SH-SY5Y (cell line): ENCODE results near the gene ESRRB.
A peak's percentile ranks its signal among the peaks of the same experiment; 100 is the strongest.

Source experiments
- GATA2 ChIP-seq: IDR thresholded peaks from 2 replicates; pipeline ENCODE4 v1.6.1; 2011; ENCODE audit warnings: mild to moderate bottlenecking, low read depth, low read length
- GATA3 ChIP-seq: IDR thresholded peaks from 2 replicates; pipeline ENCODE4 v1.6.1; 2011; ENCODE audit warnings: low read depth, mild to moderate bottlenecking, low read length, moderate library complexity

ESRRB gene

GRCh38 chr14:76431538-76431937 is 55.6 kb downstream of the ESRRB start:
- TF ChIP-seq GATA2 (no peak), GATA3 (no peak)

- no peak for TF ChIP-seq GATA2
- TF ChIP-seq GATA3 = no peak
Observed at GRCh38 chr14:76432827-76433752, 57.2 kb downstream of the ESRRB start.

- TF ChIP-seq GATA3 (no peak), GATA2 (no peak)
Observed at GRCh38 chr14:76434220-76434619, 58.3 kb downstream of the ESRRB start.

GRCh38 chr14:76439237-76439775 is 63.4 kb downstream of the ESRRB start:
- TF ChIP-seq GATA3 (no peak), GATA2 (no peak)

- peak; percentile 29; the same call in 1 of the 2 replicates for TF ChIP-seq GATA2
- peak; percentile 20; the same call in 1 of the 2 replicates for TF ChIP-seq GATA3
Observed at GRCh38 chr14:76446486-76446885, 70.5 kb downstream of the ESRRB start.

- TF ChIP-seq GATA3 (no peak), GATA2 (no peak)
Observed at GRCh38 chr14:76446921-76447320, 71.0 kb downstream of the ESRRB start.

- TF ChIP-seq GATA3 (no peak), GATA2 (no peak)
Observed at GRCh38 chr14:76450476-76450875, 74.5 kb downstream of the ESRRB start.

GRCh38 chr14:76456200-76456599 is 80.3 kb downstream of the ESRRB start:
- TF ChIP-seq GATA3 (no peak), GATA2 (no peak)

- no peak for TF ChIP-seq GATA2
Observed at GRCh38 chr14:76456891-76457586, 81.1 kb downstream of the ESRRB start.

- no peak for TF ChIP-seq GATA2
- no peak for TF ChIP-seq GATA3
Observed at GRCh38 chr14:76457841-76458240, 81.9 kb downstream of the ESRRB start.

- no peak for TF ChIP-seq GATA2
- TF ChIP-seq GATA3 = no peak
Observed at GRCh38 chr14:76461886-76462285, 85.9 kb downstream of the ESRRB start.

GRCh38 chr14:76462330-76462729 is 86.4 kb downstream of the ESRRB start:
- no peak for TF ChIP-seq GATA2
- TF ChIP-seq GATA3 = no peak

GRCh38 chr14:76463105-76463504 is 87.2 kb downstream of the ESRRB start:
- no peak for TF ChIP-seq GATA2

GRCh38 chr14:76464856-76465255 is 88.9 kb downstream of the ESRRB start:
- TF ChIP-seq GATA2 = no peak
- TF ChIP-seq GATA3 = no peak

- TF ChIP-seq GATA3 (no peak), GATA2 (no peak)
Observed at GRCh38 chr14:76465664-76466063, 89.7 kb downstream of the ESRRB start.

- TF ChIP-seq GATA2 (no peak), GATA3 (no peak)
Observed at GRCh38 chr14:76467711-76468155, 91.8 kb downstream of the ESRRB start.
